Cardiac muscle cell (in vitro differentiated cells and primary cell): Measurements from ENCODE around the gene ALG5. TPM values are rescaled to one million over a fixed set of nuclear protein-coding genes. Genes with fewer than 3 reads are reported as not detected.

Experiments
- DNase-seq, 2 donors: peaks; one replicate each; pipeline versions ENCODE4 v3.0.0 to v3.0.0-alpha.2; 2010 to 2017; ENCODE audit warnings: low read depth in 1 of 2, low spot score in 1 of 2
- H3K27ac ChIP-seq: fragments of 200-600 bp; sonication (generic); 2 replicates; pipeline ENCODE4 v1.5.1; 2016
- H3K27me3 ChIP-seq: fragments of 200-600 bp; sonication (generic); 2 replicates; pipeline ENCODE4 v1.6.0; 2016; ENCODE audit warnings: control low read depth
- H3K36me3 ChIP-seq: fragments of 200-600 bp; sonication (generic); 2 replicates; pipeline ENCODE4 v1.5.1; 2016; ENCODE audit warnings: control low read depth
- H3K4me1 ChIP-seq: fragments of 200-600 bp; sonication (generic); 2 replicates; pipeline ENCODE4 v1.8.1; 2017; ENCODE audit warnings: low read depth, mild to moderate bottlenecking, mixed run types
- H3K4me3 ChIP-seq: fragments of 200-600 bp; sonication (generic); 2 replicates; pipeline ENCODE4 v1.5.1; 2016; ENCODE audit warnings: mild to moderate bottlenecking
- H3K9me3 ChIP-seq: fragments of 200-600 bp; sonication (generic); 2 replicates; pipeline ENCODE4 v1.5.1; 2017; ENCODE audit warnings: low read depth, mild to moderate bottlenecking, control low read depth
- polyA plus RNA-seq: library from polyadenylated mRNA; unstranded; fragments of >200 nt; fragmentation: Nextera tagmentation; extraction: Ambion mirVana; gene quantifications from 2 replicates; pipeline ENCODE4 v1.2.1, GENCODE V29; 2016
- total RNA-seq: library from RNA; depleted of rRNA; stranded (reverse); fragments of >200 nt; gene quantifications from 2 replicates; pipeline ENCODE4 v1.2.3, GENCODE V29; 2016
- TF ChIP-seq, protein P1 (sequence below): IDR thresholded peaks from 2 replicates; pipeline ENCODE4 v1.5.1; 2012; ENCODE audit warnings: low read depth, mild to moderate bottlenecking, low read length

The ALG5 gene
- total and polyA plus RNA-seq, 2 experiments from 2014 or later = 15.1 to 56.0 TPM

DNA sequence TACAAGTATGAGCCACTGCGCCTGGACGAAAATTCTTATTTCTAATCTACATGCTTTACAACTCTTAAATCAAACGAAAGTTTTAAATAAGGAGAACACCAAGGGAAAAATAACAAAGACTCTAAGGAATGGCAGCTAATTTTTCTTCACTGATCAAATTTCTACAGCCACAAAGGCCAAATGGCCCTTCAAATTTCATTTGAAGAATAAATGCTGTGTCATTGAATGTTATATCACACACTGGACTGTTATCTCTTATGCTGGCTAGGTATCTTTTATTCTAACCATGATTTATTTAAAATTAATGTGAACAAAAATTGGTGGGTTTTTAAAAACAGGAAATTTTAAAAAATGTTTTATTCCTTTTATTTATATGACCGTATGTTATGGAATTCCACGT, 93.2 kb downstream of the ALG5 start:
- Histone ChIP-seq H3K9me3 (no peaks in the 10 kb centered on the region), H3K4me3 (no peak overlapping the region), H3K27me3 (no peaks in the 10 kb centered on the region), H3K4me1 (peaks cover 5% of the 10 kb centered on the region), H3K36me3 (no peaks in the 10 kb centered on the region), H3K27ac (no peak overlapping the region)
- no peak for DNase-seq
- TF ChIP-seq, protein P1, sequence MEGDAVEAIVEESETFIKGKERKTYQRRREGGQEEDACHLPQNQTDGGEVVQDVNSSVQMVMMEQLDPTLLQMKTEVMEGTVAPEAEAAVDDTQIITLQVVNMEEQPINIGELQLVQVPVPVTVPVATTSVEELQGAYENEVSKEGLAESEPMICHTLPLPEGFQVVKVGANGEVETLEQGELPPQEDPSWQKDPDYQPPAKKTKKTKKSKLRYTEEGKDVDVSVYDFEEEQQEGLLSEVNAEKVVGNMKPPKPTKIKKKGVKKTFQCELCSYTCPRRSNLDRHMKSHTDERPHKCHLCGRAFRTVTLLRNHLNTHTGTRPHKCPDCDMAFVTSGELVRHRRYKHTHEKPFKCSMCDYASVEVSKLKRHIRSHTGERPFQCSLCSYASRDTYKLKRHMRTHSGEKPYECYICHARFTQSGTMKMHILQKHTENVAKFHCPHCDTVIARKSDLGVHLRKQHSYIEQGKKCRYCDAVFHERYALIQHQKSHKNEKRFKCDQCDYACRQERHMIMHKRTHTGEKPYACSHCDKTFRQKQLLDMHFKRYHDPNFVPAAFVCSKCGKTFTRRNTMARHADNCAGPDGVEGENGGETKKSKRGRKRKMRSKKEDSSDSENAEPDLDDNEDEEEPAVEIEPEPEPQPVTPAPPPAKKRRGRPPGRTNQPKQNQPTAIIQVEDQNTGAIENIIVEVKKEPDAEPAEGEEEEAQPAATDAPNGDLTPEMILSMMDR = no peak

DNA sequence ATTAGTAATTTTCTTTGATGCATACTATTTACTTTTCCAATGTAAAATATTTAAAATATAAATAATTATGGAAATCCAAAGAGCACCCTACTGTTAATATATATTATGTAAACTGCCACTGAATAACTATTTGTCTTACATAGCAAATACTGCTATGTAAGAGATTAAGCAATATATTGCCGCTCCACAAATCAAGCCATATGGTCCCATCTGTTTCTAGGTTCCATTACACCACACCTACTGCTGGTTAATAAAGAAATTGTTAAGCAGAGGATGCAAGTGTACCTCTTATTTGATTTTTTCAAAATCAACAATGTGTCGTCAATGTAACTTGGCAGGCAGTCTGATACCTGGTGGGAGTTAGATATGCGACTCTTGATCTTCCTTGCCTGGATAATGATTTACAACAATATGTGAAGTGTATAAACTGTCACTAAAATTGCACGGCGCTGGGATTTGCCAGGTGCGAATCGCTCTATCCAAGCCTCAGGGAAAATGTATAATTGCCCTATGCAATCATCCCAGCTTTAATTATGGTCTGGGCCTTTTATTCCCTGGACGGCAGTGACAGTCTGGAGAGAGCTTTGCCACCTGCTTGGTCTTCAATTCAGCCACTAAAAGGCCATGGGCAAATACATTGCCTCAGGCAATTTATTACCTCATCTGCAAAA, 95.1 kb downstream of the ALG5 start:
- H3K27ac ChIP-seq = no peak overlapping the region
- no peaks in the 10 kb centered on the region for H3K4me1 ChIP-seq
- no peaks in the 10 kb centered on the region for H3K9me3 ChIP-seq
- H3K4me3 ChIP-seq = no peak overlapping the region
- no peak for DNase-seq
- no peaks in the 10 kb centered on the region for H3K36me3 ChIP-seq
- TF ChIP-seq, protein P1 = no peak
- H3K27me3 ChIP-seq = no peaks in the 10 kb centered on the region

Other genes starting within 250 kb of the ALG5 start
- 3.9 and 10.5 TPM in 2 replicates for gene RFXAP, start 180.1 kb downstream of the ALG5 start, total RNA-seq
- gene RFXAP, start 180.1 kb downstream of the ALG5 start, polyA plus RNA-seq = 10.5 and 17.6 TPM in 2 replicates
- gene SMAD9, start 79.1 kb downstream of the ALG5 start, total RNA-seq = 25.5 and 57.9 TPM in 2 replicates
- 24.5 and 37.1 TPM in 2 replicates for gene SMAD9, start 79.1 kb downstream of the ALG5 start, polyA plus RNA-seq
- 34.7 and 35.0 TPM in 2 replicates for gene EXOSC8, start 1.4 kb upstream of the ALG5 start, total RNA-seq
- gene EXOSC8, start 1.4 kb upstream of the ALG5 start, polyA plus RNA-seq = 125 and 147 TPM in 2 replicates
- 40.9 and 49.8 TPM in 2 replicates for gene SUPT20H, start 60.3 kb upstream of the ALG5 start, total RNA-seq
- gene SUPT20H, start 60.3 kb upstream of the ALG5 start, polyA plus RNA-seq = 64.2 and 81.6 TPM in 2 replicates
- not detected in 2 replicates for gene CSNK1A1L, start 106.3 kb upstream of the ALG5 start, total RNA-seq
- gene CSNK1A1L, start 106.3 kb upstream of the ALG5 start, polyA plus RNA-seq = not detected in 2 replicates